ENCODE data around the gene GABRB3. TPM values are rescaled to one million over a fixed set of nuclear protein-coding genes. Genes with fewer than 3 reads are reported as not detected.

The GABRB3 gene
- total RNA-seq, 4 donors from 2014 or later, result 0.67 to 2.3 (median 1.4) TPM

- TF ChIP-seq POLR2A (IDR thresholded peaks at IDR 0.05), result no peak
- no peak for TF ChIP-seq CTCF (IDR thresholded peaks at IDR 0.05)
- 74 to 100% methylated on average over 2 of the region's 2 CpGs for WGBS, 2 donors
- intact Hi-C loops (cut with DNase I), result no loop called here
These were observed 210.5 kb downstream of the GABRB3 start for GRCh38 chr15:26562336-26562735.

GRCh38 chr15:26561896-26562295 lies 211.0 kb downstream of the GABRB3 start:
- no peak for DNase-seq
- WGBS, 2 donors, result 77 to 84% methylated on average over 7 of the region's 7 CpGs
- Histone ChIP-seq H3K27me3 (no peaks in the 10 kb centered on the region), H3K27ac (no peak overlapping the region), H3K4me1 (no peaks in the 10 kb centered on the region), H3K9me3 (peaks cover 0 to 5% (median 0%) of the 10 kb centered on the region in 3 donors), H3K36me3 (no peaks in the 10 kb centered on the region), H3K4me3 (no peak overlapping the region)
- intact Hi-C loops (cut with DNase I), result no loop called here
- no peak for TF ChIP-seq POLR2A (IDR thresholded peaks at IDR 0.05)
- TF ChIP-seq CTCF (IDR thresholded peaks at IDR 0.05), result no peak

More at GRCh38 chr15:26562336-26562735, 210.5 kb downstream of the GABRB3 start:
- Histone ChIP-seq H3K27me3 (no peaks in the 10 kb centered on the region), H3K27ac (no peak overlapping the region), H3K9me3 (peaks cover 0 to 5% (median 0%) of the 10 kb centered on the region in 3 donors), H3K4me3 (no peak overlapping the region), H3K36me3 (no peaks in the 10 kb centered on the region), H3K4me1 (no peaks in the 10 kb centered on the region)
- DNase-seq, result no peak

- no peaks in the 10 kb centered on the region for H3K27me3 ChIP-seq
- no peak overlapping the region for H3K4me3 ChIP-seq
- 38 to 57% methylated on average over 4 to 5 of the region's 5 CpGs for WGBS, 2 donors
- H3K36me3 ChIP-seq, result no peaks in the 10 kb centered on the region
- intact Hi-C loops (cut with DNase I), result no loop called here
- DNase-seq, result no peak
- no peak for TF ChIP-seq CTCF (IDR thresholded peaks at IDR 0.05)
- no peak for TF ChIP-seq POLR2A (IDR thresholded peaks at IDR 0.05)
- peaks cover 0 to 5% (median 0%) of the 10 kb centered on the region in 3 donors for H3K9me3 ChIP-seq
- no peaks in the 10 kb centered on the region for H3K4me1 ChIP-seq
- H3K27ac ChIP-seq, result no peak overlapping the region
These were observed 211.7 kb downstream of the GABRB3 start for GRCh38 chr15:26561130-26561529.

- DNase-seq, result no peak
- no peaks in the 10 kb centered on the region for H3K4me1 ChIP-seq
- no peak overlapping the region for H3K27ac ChIP-seq
- intact Hi-C loops (cut with DNase I), result no loop called here
- no peaks in the 10 kb centered on the region for H3K9me3 ChIP-seq
- H3K36me3 ChIP-seq, result no peaks in the 10 kb centered on the region
- H3K4me3 ChIP-seq, result no peak overlapping the region
- no peak for TF ChIP-seq POLR2A (IDR thresholded peaks at IDR 0.05)
- no peak for TF ChIP-seq CTCF (IDR thresholded peaks at IDR 0.05)
- no peaks in the 10 kb centered on the region for H3K27me3 ChIP-seq
- WGBS, 2 donors, result 77 to 85% methylated on average over 3 of the region's 3 CpGs
These were observed 217.0 kb downstream of the GABRB3 start for GRCh38 chr15:26555898-26556297.

- intact Hi-C loops (cut with DNase I), result no loop called here
- Histone ChIP-seq H3K27ac (no peak overlapping the region), H3K9me3 (no peaks in the 10 kb centered on the region), H3K4me3 (no peak overlapping the region), H3K36me3 (no peaks in the 10 kb centered on the region), H3K4me1 (no peaks in the 10 kb centered on the region), H3K27me3 (no peaks in the 10 kb centered on the region)
- no peak for DNase-seq
- WGBS, 2 donors, result 82 to 92% methylated on average over 5 to 8 of the region's 9 CpGs
- TF ChIP-seq POLR2A (IDR thresholded peaks at IDR 0.05) (no peak), CTCF (IDR thresholded peaks at IDR 0.05) (no peak)
These were observed 221.4 kb downstream of the GABRB3 start for GRCh38 chr15:26551473-26551872.
